ENCODE results near the gene SPSB3. TPM values are rescaled to one million over a fixed set of nuclear protein-coding genes. Genes with fewer than 3 reads are reported as not detected.

Gene SPSB3
- total and polyA plus RNA-seq, 2 of the 13 experiments (the other 11 are each of a cell fraction or from before 2014, with no cell fraction given): 13.2 to 21.9 TPM

GRCh38 chr16:1826691-1827573 lies 44.6 kb upstream of the SPSB3 start, which contains the start of the genes FAHD1 and HAGH (continued):
- no peak for TF ChIP-seq HNRNPH1 (optimal IDR thresholded peaks at IDR 0.05; ENCODE audit: low read depth, low read length)
- TF ChIP-seq HOXD1 (CRISPR knock-in tag; IDR thresholded peaks at IDR 0.05): peak; percentile 86
- peak; percentile 70; the same call in 1 of the 2 replicates for TF ChIP-seq TFDP1 (CRISPR knock-in tag; IDR thresholded peaks at IDR 0.05; ENCODE audit: borderline replicate concordance)
- peak; percentile 85 for TF ChIP-seq SP2 (CRISPR knock-in tag; IDR thresholded peaks at IDR 0.05)
- TF ChIP-seq ZNF800 (CRISPR knock-in tag; IDR thresholded peaks at IDR 0.05): peak; percentile 89; the same call in 1 of the 2 replicates
- TF ChIP-seq ZNF24 (IDR thresholded peaks at IDR 0.05): no peak
- TF ChIP-seq IKZF4 (CRISPR knock-in tag; IDR thresholded peaks at IDR 0.05; ENCODE audit: borderline replicate concordance, low read depth, not compliant biosample characterization): no peak
- peak; percentile 95 for TF ChIP-seq ZNF772 (CRISPR knock-in tag; IDR thresholded peaks at IDR 0.05)
- TF ChIP-seq HMG20A (CRISPR knock-in tag; IDR thresholded peaks at IDR 0.05; ENCODE audit: borderline replicate concordance): no peak
- peak; percentile 51; the same call in 1 of the 2 replicates for TF ChIP-seq SOX5 (CRISPR knock-in tag; IDR thresholded peaks at IDR 0.05; ENCODE audit: borderline replicate concordance)
- no peak for TF ChIP-seq RORA (CRISPR knock-in tag; IDR thresholded peaks at IDR 0.05)
- no peak for TF ChIP-seq SNRNP70 (IDR thresholded peaks at IDR 0.05; ENCODE audit: low read depth, low read length)
- TF ChIP-seq ZNF691 (CRISPR knock-in tag; IDR thresholded peaks at IDR 0.05; ENCODE audit: borderline replicate concordance, low read depth): 0 out of 2 replicates have a peak, but pooled peaks have one; percentile 85
- TF ChIP-seq SETDB1 (CRISPR knock-in tag; IDR thresholded peaks at IDR 0.05; ENCODE audit: borderline replicate concordance): no peak
- TF ChIP-seq MEF2D (CRISPR knock-in tag; IDR thresholded peaks at IDR 0.05): peak; percentile 84
- TF ChIP-seq XRCC5 (optimal IDR thresholded peaks at IDR 0.05; ENCODE audit: low read length): no peak
- no peak for TF ChIP-seq SP140L (CRISPR knock-in tag; IDR thresholded peaks at IDR 0.05; ENCODE audit: borderline replicate concordance)
- TF ChIP-seq THAP9 (CRISPR knock-in tag; IDR thresholded peaks at IDR 0.05; ENCODE audit: borderline replicate concordance): peak; percentile 92

Measured in HepG2 (cell line).